ENCODE measurements around the gene NTF4.

Gene NTF4

DNA sequence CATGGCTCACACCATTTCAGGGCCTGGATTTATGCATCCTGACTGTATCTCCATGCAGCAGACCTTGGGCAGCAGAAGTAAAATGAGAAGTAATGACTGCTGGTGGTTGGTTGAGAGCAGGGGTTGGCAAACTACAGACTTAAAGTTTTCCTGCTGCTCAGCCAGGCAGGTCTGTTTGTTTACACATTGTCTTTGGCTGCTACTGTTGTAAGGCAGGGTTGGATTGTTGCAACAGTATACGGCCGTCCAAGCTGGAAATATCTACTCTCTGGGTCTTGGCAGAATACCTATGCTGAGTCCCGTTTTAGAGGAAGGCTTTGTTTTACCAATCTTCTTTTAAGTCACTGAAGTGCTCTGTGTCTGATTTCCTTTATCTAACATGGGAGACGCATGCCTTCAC, 34.2 kb upstream of the NTF4 start:
- no peak for TF ChIP-seq ZFX (IDR thresholded peaks at IDR 0.05)
- TF ChIP-seq, protein P1, sequence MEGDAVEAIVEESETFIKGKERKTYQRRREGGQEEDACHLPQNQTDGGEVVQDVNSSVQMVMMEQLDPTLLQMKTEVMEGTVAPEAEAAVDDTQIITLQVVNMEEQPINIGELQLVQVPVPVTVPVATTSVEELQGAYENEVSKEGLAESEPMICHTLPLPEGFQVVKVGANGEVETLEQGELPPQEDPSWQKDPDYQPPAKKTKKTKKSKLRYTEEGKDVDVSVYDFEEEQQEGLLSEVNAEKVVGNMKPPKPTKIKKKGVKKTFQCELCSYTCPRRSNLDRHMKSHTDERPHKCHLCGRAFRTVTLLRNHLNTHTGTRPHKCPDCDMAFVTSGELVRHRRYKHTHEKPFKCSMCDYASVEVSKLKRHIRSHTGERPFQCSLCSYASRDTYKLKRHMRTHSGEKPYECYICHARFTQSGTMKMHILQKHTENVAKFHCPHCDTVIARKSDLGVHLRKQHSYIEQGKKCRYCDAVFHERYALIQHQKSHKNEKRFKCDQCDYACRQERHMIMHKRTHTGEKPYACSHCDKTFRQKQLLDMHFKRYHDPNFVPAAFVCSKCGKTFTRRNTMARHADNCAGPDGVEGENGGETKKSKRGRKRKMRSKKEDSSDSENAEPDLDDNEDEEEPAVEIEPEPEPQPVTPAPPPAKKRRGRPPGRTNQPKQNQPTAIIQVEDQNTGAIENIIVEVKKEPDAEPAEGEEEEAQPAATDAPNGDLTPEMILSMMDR (conservative IDR thresholded peaks at IDR 0.05), result no peak
- H3K27ac ChIP-seq, result peak overlapping the region; percentile 57

DNA sequence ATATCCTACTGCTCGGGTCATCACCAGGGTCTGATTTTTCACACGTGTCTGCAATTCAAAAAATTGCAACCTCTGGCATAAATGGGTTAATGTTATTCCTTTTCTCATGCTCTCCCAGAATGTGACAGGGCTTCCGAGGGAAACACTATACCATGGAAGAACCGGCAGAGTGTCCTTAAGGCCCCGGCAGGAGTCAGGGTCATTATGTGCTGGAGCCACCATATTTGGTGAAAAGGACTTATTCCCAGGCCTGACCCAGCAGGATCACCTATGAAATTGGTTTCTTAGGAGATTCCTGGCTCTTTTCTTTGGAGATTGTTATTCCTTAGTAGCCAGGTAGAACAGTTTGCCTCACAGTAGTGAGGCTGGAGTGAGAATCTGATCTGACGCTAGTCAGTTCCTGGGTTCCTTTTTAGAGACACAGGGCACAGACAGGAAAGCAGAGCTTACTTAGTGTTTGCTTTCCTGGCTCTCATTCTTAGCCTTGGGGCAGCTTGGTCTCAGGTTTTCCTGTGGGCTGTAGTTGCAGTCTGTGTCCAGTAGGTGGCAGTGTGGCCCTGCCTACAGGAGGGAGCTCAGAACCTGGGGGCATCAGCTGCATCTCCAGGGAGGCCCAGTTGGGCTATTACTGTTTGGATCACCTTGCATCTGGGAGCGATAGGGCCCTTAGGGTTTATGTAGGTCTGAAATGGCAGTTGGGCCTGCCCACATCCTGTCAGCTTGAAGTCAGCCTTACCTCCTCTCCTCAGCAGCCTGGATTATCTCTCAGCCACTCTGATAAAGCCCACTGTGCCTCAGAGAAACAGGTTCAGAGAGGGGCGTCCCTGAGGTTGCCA, 33.1 kb upstream of the NTF4 start:
- TF ChIP-seq ZFX (IDR thresholded peaks at IDR 0.05), result no peak
- TF ChIP-seq, protein P1 (conservative IDR thresholded peaks at IDR 0.05), result peak; percentile 91
- peak overlapping the region; percentile 57 for H3K27ac ChIP-seq

DNA sequence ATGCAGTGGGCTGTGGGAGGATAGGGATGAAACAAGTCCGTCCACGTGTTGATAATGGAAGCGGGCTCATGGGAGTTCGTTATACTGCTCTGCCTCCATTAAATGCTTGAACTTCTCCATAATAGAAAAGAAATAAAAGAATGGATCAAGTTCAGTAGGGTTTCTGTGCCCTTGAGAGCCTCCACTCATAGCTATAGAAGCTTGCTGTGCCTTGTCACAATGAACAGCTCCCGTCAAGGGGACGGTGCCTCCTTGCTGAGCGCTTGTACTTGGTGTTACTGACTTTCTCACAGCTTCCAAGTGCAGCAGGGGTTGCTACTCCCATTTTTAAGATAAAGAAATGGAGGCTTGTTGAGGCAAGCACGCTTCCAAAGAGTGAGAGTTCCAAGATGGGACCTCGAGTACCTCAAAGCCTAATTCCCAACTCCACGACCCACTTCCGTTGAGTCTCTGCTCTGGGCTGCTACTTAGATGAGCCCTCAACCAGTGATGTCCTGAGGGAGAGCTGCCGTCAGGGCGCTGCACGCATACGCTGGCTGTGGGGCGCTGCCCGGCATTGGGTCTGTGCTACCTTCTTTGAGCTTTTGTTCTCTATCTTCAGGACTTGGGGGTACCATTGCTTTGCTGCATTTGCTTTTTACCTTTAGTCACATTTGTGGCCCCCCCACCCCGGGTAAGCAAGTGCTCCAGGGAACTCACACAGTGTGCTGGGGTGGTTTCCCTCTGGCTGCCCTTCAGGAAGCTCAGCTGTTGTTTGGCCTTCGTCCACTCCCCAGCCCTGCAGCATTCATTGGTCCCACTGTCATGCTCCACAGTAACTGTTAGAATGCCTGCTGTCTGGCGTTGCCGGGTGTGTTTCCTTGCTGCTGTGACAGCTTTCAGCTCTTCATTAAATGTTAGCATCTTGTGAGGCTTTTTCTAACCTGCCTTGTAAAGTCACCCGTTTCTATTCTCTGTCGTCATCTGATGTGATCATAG, 30.2 kb upstream of the NTF4 start:
- TF ChIP-seq ZFX (IDR thresholded peaks at IDR 0.05), result no peak
- TF ChIP-seq, protein P1 (conservative IDR thresholded peaks at IDR 0.05), result no peak

DNA sequence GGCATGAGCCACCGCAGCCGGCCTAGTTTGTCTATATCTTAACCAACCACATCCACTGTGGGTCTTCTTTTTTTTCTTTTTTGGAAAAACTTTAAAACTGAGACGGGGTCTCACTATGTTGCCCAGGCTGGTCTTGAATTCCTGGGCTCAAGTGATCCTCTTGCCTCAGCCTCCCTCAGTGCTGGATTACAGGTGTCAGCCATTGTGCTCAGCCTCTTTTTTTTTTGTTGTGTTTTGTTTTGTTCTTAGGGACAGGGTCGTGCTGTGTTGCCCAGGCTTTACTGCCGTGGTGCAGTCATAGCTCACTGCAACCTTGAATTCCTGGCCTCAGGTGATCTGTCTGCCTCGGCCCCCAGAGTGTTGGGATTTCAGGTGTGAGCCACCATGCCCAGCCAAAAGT, 28.1 kb upstream of the NTF4 start:
- TF ChIP-seq ZFX (IDR thresholded peaks at IDR 0.05), result no peak
- TF ChIP-seq, protein P1 (conservative IDR thresholded peaks at IDR 0.05), result no peak
- H3K27ac ChIP-seq, result no peak overlapping the region

More for the DNA sequence above, 30.2 kb upstream of the NTF4 start:
- no peak overlapping the region for H3K27ac ChIP-seq

DNA sequence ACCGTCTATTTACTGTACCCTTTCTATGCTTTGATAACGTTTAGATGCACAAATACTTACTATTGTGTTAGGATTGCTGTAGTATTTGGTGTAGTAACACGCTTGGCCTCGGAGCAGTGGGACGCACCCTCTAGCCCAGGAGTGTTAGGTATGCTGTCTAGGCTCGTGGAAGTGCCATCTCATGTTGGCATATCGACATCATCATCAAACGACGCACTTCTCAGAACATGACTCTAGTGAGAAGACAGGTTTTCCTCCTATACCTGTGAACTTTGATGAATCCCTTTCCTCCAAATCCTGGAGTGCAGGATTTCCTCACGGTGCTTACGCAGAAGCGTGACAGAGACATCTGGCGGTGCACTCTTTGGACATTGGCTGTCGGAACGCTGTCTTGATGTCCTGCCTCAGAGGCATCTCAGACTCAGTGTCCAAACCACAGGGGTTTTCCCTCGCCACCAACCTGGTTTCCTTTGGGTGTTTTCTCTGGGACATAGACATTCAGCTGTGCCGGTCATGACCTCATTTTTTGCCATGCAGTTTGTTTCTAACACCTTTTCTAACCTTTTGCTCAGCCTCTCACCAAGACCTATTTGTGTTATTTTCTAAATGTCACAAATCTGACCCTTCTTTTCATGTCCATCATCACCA, 26.9 kb upstream of the NTF4 start:
- no peak for TF ChIP-seq ZFX (IDR thresholded peaks at IDR 0.05)
- TF ChIP-seq, protein P1 (conservative IDR thresholded peaks at IDR 0.05), result no peak
- H3K27ac ChIP-seq, result no peak overlapping the region

DNA sequence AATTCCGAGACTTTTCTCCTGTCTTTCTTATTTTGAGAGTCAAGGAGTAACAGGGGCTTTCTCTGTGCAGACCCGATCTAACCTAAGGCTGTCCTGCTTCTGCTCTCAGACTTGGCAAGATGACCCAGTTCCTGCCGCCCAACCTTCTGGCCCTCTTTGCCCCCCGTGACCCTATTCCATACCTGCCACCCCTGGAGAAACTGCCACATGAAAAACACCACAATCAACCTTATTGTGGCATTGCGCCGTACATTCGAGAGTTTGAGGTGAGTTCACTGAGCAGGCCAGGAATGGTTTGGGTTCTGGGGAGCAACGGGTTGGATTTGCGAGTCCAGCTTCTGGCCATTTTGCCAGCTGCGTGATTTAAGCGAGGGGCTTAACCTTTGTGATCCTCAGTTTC, 21.7 kb upstream of the NTF4 start:
- TF ChIP-seq, protein P1 (conservative IDR thresholded peaks at IDR 0.05), result no peak
- TF ChIP-seq ZFX (IDR thresholded peaks at IDR 0.05), result no peak
- peak overlapping the region; percentile 90 for H3K27ac ChIP-seq

Measured in C4-2B (cell line).